KMS-11 (cell line): ENCODE results near the gene STK33.

Source experiments
- H2AFZ ChIP-seq: fragments of 200-600 bp; sonication (generic); 2 replicates; pipeline ENCODE4 v1.6.1; 2016; ENCODE audit warnings: antibody characterized with exemption, mixed run types, low read depth
- H3K27ac ChIP-seq: fragments of 200-600 bp; sonication (generic); 2 replicates; pipeline ENCODE4 v1.6.1; 2016; ENCODE audit warnings: mild to moderate bottlenecking, mixed run types
- H3K27me3 ChIP-seq: fragments of 200-600 bp; sonication (generic); 2 replicates; pipeline ENCODE4 v1.6.1; 2017; ENCODE audit warnings: mild to moderate bottlenecking, low read depth, mixed run types, moderate library complexity; ENCODE audit not compliant: insufficient read depth
- H3K36me3 ChIP-seq: fragments of 200-600 bp; sonication (generic); 2 replicates; pipeline ENCODE4 v1.6.1; 2017; ENCODE audit warnings: mild to moderate bottlenecking, mixed run types; ENCODE audit not compliant: insufficient read depth
- H3K4me1 ChIP-seq: fragments of 200-600 bp; sonication (generic); 2 replicates; pipeline ENCODE4 v1.6.1; 2016; ENCODE audit warnings: mild to moderate bottlenecking, low read depth, mixed run types; ENCODE audit not compliant: poor library complexity, severe bottlenecking
- H3K4me2 ChIP-seq: fragments of 200-600 bp; sonication (generic); 2 replicates; pipeline ENCODE4 v1.7.0; 2016; ENCODE audit warnings: mild to moderate bottlenecking, mixed run types
- H3K4me3 ChIP-seq: fragments of 200-600 bp; sonication (generic); IDR thresholded peaks from 2 replicates; pipeline ENCODE4 v1.6.1; 2017; ENCODE audit warnings: low read depth, low read length, mixed read lengths; ENCODE audit not compliant: insufficient read depth
- H3K79me2 ChIP-seq: fragments of 200-600 bp; sonication (generic); 2 replicates; pipeline ENCODE4 v1.6.1; 2016; ENCODE audit warnings: low read depth, mixed run types; ENCODE audit not compliant: insufficient read depth
- H3K9ac ChIP-seq: fragments of 200-600 bp; sonication (generic); 2 replicates; pipeline ENCODE4 v1.6.1; 2016; ENCODE audit warnings: mild to moderate bottlenecking, mixed run types
- H4K20me1 ChIP-seq: fragments of 200-600 bp; sonication (generic); 2 replicates; pipeline ENCODE4 v1.6.1; 2016; ENCODE audit warnings: mild to moderate bottlenecking, mixed run types; ENCODE audit not compliant: insufficient read depth
- TF ChIP-seq, protein P1 (sequence below): fragments of 200-600 bp; sonication (generic); conservative IDR thresholded peaks from 2 replicates; pipeline ENCODE4 v1.6.1; 2017; ENCODE audit warnings: low read depth, mild to moderate bottlenecking, antibody characterized with exemption, low read length, moderate library complexity, mixed read lengths

The STK33 gene

DNA sequence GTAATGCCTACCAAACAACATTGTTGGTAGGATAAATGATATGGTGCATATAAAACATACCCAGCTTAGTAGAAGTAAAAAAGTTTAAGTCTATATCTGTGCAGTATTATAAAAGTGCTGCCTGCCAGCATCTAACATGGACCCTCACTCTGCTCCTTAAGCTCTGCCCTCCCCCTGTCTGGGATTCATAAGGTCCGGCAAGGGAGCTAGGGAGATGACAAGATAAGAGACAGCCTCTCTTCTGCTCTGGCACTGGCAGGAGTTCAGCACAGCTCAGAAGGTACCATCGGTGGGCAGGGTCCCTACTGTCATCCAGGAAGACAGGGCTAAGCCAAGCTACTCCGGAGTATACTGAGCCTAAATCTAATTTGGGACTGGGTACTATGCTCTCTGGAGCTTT is 45.6 kb upstream of the STK33 start:
- Histone ChIP-seq H2AFZ (no peak overlapping the region), H3K9ac (no peak overlapping the region), H3K36me3 (no peaks in the 10 kb centered on the region), H3K79me2 (no peaks in the 10 kb centered on the region), H3K4me2 (peak overlapping the region; percentile 15; the same call in 1 of the 2 replicates), H4K20me1 (no peaks in the 10 kb centered on the region), H3K4me1 (peaks cover 58% of the 10 kb centered on the region), H3K27me3 (no peaks in the 10 kb centered on the region), H3K27ac (no peak overlapping the region), H3K4me3 (no peak overlapping the region)
- TF ChIP-seq, protein P1, sequence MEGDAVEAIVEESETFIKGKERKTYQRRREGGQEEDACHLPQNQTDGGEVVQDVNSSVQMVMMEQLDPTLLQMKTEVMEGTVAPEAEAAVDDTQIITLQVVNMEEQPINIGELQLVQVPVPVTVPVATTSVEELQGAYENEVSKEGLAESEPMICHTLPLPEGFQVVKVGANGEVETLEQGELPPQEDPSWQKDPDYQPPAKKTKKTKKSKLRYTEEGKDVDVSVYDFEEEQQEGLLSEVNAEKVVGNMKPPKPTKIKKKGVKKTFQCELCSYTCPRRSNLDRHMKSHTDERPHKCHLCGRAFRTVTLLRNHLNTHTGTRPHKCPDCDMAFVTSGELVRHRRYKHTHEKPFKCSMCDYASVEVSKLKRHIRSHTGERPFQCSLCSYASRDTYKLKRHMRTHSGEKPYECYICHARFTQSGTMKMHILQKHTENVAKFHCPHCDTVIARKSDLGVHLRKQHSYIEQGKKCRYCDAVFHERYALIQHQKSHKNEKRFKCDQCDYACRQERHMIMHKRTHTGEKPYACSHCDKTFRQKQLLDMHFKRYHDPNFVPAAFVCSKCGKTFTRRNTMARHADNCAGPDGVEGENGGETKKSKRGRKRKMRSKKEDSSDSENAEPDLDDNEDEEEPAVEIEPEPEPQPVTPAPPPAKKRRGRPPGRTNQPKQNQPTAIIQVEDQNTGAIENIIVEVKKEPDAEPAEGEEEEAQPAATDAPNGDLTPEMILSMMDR = no peak

DNA sequence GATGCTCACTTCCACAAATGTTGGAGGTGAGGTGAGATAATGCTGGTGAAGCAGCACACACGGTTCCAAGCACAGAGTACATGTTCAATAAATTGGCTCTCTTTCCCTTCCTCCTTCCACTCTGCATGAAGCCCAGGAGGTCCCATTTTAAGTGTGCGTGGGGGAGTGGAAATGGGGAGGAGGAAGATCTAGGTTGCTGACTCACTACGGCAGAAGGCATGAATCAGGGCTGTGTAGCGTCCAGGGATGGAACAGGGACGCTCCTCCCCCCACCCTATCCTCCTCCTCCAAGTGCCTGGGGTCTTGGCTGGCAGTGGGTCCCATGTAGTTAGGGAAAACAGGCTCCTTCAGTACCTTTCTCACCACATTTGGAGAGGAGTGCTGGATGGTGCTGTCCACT is 44.3 kb upstream of the STK33 start:
- no peaks in the 10 kb centered on the region for H3K79me2 ChIP-seq
- no peak overlapping the region for H2AFZ ChIP-seq
- TF ChIP-seq, protein P1 = no peak
- H3K27me3 ChIP-seq = no peaks in the 10 kb centered on the region
- no peak overlapping the region for H3K9ac ChIP-seq
- H3K36me3 ChIP-seq = no peaks in the 10 kb centered on the region
- no peaks in the 10 kb centered on the region for H4K20me1 ChIP-seq
- H3K4me2 ChIP-seq = no peak overlapping the region
- peaks cover 70% of the 10 kb centered on the region for H3K4me1 ChIP-seq
- H3K4me3 ChIP-seq = no peak overlapping the region
- no peak overlapping the region for H3K27ac ChIP-seq

DNA sequence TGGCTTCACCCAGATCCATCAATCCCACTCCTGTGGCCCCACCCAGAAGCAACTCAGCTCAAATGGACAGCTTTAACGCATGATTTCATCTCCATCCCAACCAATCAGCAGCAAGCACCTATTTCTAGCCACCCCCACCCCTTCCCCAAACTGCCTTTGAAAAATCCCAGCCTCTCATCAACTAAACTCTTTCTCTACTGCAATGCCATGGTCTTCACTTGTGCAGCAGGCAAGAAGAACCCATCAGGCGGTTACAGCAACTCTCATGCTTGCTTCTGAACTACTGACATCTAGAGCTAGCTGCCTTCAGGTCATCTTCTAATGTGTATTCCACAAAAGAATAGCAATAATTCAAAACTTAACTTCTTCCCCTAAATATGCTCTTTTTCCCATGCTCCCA is 42.1 kb upstream of the STK33 start:
- Histone ChIP-seq H3K27ac (no peak overlapping the region), H3K36me3 (no peaks in the 10 kb centered on the region), H3K79me2 (no peaks in the 10 kb centered on the region), H2AFZ (no peak overlapping the region), H3K9ac (no peak overlapping the region), H3K4me3 (no peak overlapping the region), H3K27me3 (no peaks in the 10 kb centered on the region), H3K4me2 (no peak overlapping the region), H4K20me1 (no peaks in the 10 kb centered on the region), H3K4me1 (peaks cover 71% of the 10 kb centered on the region)
- TF ChIP-seq, protein P1 = no peak

DNA sequence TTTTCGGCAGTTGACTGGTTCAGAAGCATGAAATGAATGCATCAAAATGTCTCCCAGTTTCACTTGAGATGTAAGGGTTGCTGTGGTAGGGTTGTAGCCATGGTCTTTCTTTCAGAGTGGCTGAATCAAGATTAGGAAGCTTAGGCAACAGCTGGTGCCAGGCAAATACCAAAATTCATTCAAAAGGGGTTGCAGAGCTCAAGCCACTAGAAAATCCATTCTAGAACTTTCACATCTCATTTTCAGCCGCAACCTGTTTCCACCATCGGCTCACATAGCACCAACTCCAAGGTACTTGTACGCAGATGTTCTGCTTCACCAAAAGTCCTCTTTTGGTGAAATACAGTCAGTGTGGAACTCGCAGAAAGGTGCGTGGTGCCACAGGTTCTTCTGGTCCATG is 40.5 kb upstream of the STK33 start:
- Histone ChIP-seq H4K20me1 (no peaks in the 10 kb centered on the region), H2AFZ (peak overlapping the region; percentile 29; the same call in 1 of the 2 replicates), H3K27me3 (no peaks in the 10 kb centered on the region), H3K27ac (peak overlapping the region; percentile 86), H3K4me3 (no peak overlapping the region), H3K4me1 (peaks cover 71% of the 10 kb centered on the region), H3K79me2 (no peaks in the 10 kb centered on the region), H3K9ac (peak overlapping the region; percentile 22; the same call in 1 of the 2 replicates), H3K4me2 (peak overlapping the region; percentile 74), H3K36me3 (no peaks in the 10 kb centered on the region)
- TF ChIP-seq, protein P1 = no peak
